ENCODE results near the gene KCNE1. TPM values are rescaled to one million over a fixed set of nuclear protein-coding genes. Genes with fewer than 3 reads are reported as not detected.

KCNE1 gene
- total RNA-seq, 1 donor from 2014 or later = 0.52 TPM

- no peaks in the 10 kb centered on the region for H3K27me3 ChIP-seq (ENCODE audit: control insufficient read depth in 3 of 3, insufficient read depth in 3 of 3, low read length in 3 of 3)
- no peak overlapping the region for H3K27ac ChIP-seq (ENCODE audit: low read depth, low read length)
- no peak overlapping the region for H3K4me3 ChIP-seq (ENCODE audit: low read length in 3 of 3)
- H3K4me1 ChIP-seq (ENCODE audit: control insufficient read depth in 3 of 3, insufficient read depth in 3 of 3, low read length in 3 of 3) = peaks cover 5 to 6% (median 6%) of the 10 kb centered on the region in 3 donors
- H3K9me3 ChIP-seq (ENCODE audit: control insufficient read depth in 3 of 3, low read length in 3 of 3) = no peaks in the 10 kb centered on the region
- H3K9ac ChIP-seq (ENCODE audit: low read depth in 1 of 3, low read length in 3 of 3) = peak overlapping the region in 1 of 3 donors; percentile 25
- H3K36me3 ChIP-seq (ENCODE audit: control insufficient read depth in 3 of 3, insufficient read depth in 3 of 3, low read length in 3 of 3) = peaks cover 25 to 29% (median 26%) of the 10 kb centered on the region in 3 donors
These were observed 5.7 kb upstream of the KCNE1 start for GRCh38 chr21:34517491-34518245.

- peaks cover 25 to 28% (median 26%) of the 10 kb centered on the region in 3 donors for H3K36me3 ChIP-seq (ENCODE audit: control insufficient read depth in 3 of 3, insufficient read depth in 3 of 3, low read length in 3 of 3)
- H3K4me1 ChIP-seq (ENCODE audit: control insufficient read depth in 3 of 3, insufficient read depth in 3 of 3, low read length in 3 of 3) = peaks cover 2 to 6% (median 3%) of the 10 kb centered on the region in 3 donors
These were observed 5.0 kb upstream of the KCNE1 start for GRCh38 chr21:34517039-34517438.

GRCh38 chr21:34514576-34515115, 2.6 kb upstream of the KCNE1 start:
- Histone ChIP-seq H3K36me3 (ENCODE audit: control insufficient read depth in 3 of 3, insufficient read depth in 3 of 3, low read length in 3 of 3) (peaks cover 9 to 13% (median 12%) of the 10 kb centered on the region in 3 donors), H3K4me1 (ENCODE audit: control insufficient read depth in 3 of 3, insufficient read depth in 3 of 3, low read length in 3 of 3) (peaks cover 0 to 10% (median 0%) of the 10 kb centered on the region in 3 donors), H3K4me3 (ENCODE audit: low read length in 3 of 3) (no peak overlapping the region), H3K9me3 (ENCODE audit: control insufficient read depth in 3 of 3, low read length in 3 of 3) (no peaks in the 10 kb centered on the region), H3K27ac (ENCODE audit: low read depth, low read length) (no peak overlapping the region), H3K9ac (ENCODE audit: low read depth in 1 of 3, low read length in 3 of 3) (no peak overlapping the region), H3K27me3 (ENCODE audit: control insufficient read depth in 3 of 3, insufficient read depth in 3 of 3, low read length in 3 of 3) (no peaks in the 10 kb centered on the region)

More at GRCh38 chr21:34517039-34517438, 5.0 kb upstream of the KCNE1 start:
- no peak overlapping the region for H3K4me3 ChIP-seq (ENCODE audit: low read length in 3 of 3)
- no peak overlapping the region for H3K9ac ChIP-seq (ENCODE audit: low read depth in 1 of 3, low read length in 3 of 3)
- H3K27me3 ChIP-seq (ENCODE audit: control insufficient read depth in 3 of 3, insufficient read depth in 3 of 3, low read length in 3 of 3) = no peaks in the 10 kb centered on the region
- no peak overlapping the region for H3K27ac ChIP-seq (ENCODE audit: low read depth, low read length)
- no peaks in the 10 kb centered on the region for H3K9me3 ChIP-seq (ENCODE audit: control insufficient read depth in 3 of 3, low read length in 3 of 3)

GRCh38 chr21:34513129-34513675, 1.2 kb upstream of the KCNE1 start:
- Histone ChIP-seq H3K9me3 (ENCODE audit: control insufficient read depth in 3 of 3, low read length in 3 of 3) (no peaks in the 10 kb centered on the region), H3K36me3 (ENCODE audit: control insufficient read depth in 3 of 3, insufficient read depth in 3 of 3, low read length in 3 of 3) (peaks cover 7 to 13% (median 9%) of the 10 kb centered on the region in 3 donors), H3K9ac (ENCODE audit: low read depth in 1 of 3, low read length in 3 of 3) (no peak overlapping the region), H3K4me3 (ENCODE audit: low read length in 3 of 3) (no peak overlapping the region), H3K4me1 (ENCODE audit: control insufficient read depth in 3 of 3, insufficient read depth in 3 of 3, low read length in 3 of 3) (peaks cover 0 to 10% (median 0%) of the 10 kb centered on the region in 3 donors), H3K27me3 (ENCODE audit: control insufficient read depth in 3 of 3, insufficient read depth in 3 of 3, low read length in 3 of 3) (no peaks in the 10 kb centered on the region), H3K27ac (ENCODE audit: low read depth, low read length) (no peak overlapping the region)

- Histone ChIP-seq H3K4me3 (ENCODE audit: low read length in 3 of 3) (no peak overlapping the region), H3K4me1 (ENCODE audit: control insufficient read depth in 3 of 3, insufficient read depth in 3 of 3, low read length in 3 of 3) (peaks cover 0 to 7% (median 0%) of the 10 kb centered on the region in 3 donors), H3K36me3 (ENCODE audit: control insufficient read depth in 3 of 3, insufficient read depth in 3 of 3, low read length in 3 of 3) (peaks cover 0 to 4% (median 0%) of the 10 kb centered on the region in 3 donors), H3K9ac (ENCODE audit: low read depth in 1 of 3, low read length in 3 of 3) (no peak overlapping the region), H3K27ac (ENCODE audit: low read depth, low read length) (no peak overlapping the region), H3K9me3 (ENCODE audit: control insufficient read depth in 3 of 3, low read length in 3 of 3) (no peaks in the 10 kb centered on the region), H3K27me3 (ENCODE audit: control insufficient read depth in 3 of 3, insufficient read depth in 3 of 3, low read length in 3 of 3) (no peaks in the 10 kb centered on the region)
These were observed 829 bp downstream of the KCNE1 start for GRCh38 chr21:34511181-34511580.

GRCh38 chr21:34510148-34511142, 1.6 kb downstream of the KCNE1 start:
- Histone ChIP-seq H3K9me3 (ENCODE audit: control insufficient read depth in 3 of 3, low read length in 3 of 3) (no peaks in the 10 kb centered on the region), H3K9ac (ENCODE audit: low read depth in 1 of 3, low read length in 3 of 3) (no peak overlapping the region), H3K27ac (ENCODE audit: low read depth, low read length) (no peak overlapping the region), H3K27me3 (ENCODE audit: control insufficient read depth in 3 of 3, insufficient read depth in 3 of 3, low read length in 3 of 3) (no peaks in the 10 kb centered on the region), H3K36me3 (ENCODE audit: control insufficient read depth in 3 of 3, insufficient read depth in 3 of 3, low read length in 3 of 3) (no peaks in the 10 kb centered on the region), H3K4me3 (ENCODE audit: low read length in 3 of 3) (no peak overlapping the region), H3K4me1 (ENCODE audit: control insufficient read depth in 3 of 3, insufficient read depth in 3 of 3, low read length in 3 of 3) (peaks cover 0 to 7% (median 0%) of the 10 kb centered on the region in 3 donors)

- Histone ChIP-seq H3K36me3 (ENCODE audit: control insufficient read depth in 3 of 3, insufficient read depth in 3 of 3, low read length in 3 of 3) (no peaks in the 10 kb centered on the region), H3K4me1 (ENCODE audit: control insufficient read depth in 3 of 3, insufficient read depth in 3 of 3, low read length in 3 of 3) (peaks cover 0 to 7% (median 0%) of the 10 kb centered on the region in 3 donors), H3K27me3 (ENCODE audit: control insufficient read depth in 3 of 3, insufficient read depth in 3 of 3, low read length in 3 of 3) (no peaks in the 10 kb centered on the region), H3K9me3 (ENCODE audit: control insufficient read depth in 3 of 3, low read length in 3 of 3) (no peaks in the 10 kb centered on the region), H3K27ac (ENCODE audit: low read depth, low read length) (no peak overlapping the region), H3K4me3 (ENCODE audit: low read length in 3 of 3) (no peak overlapping the region), H3K9ac (ENCODE audit: low read depth in 1 of 3, low read length in 3 of 3) (no peak overlapping the region)
These were observed 2.9 kb downstream of the KCNE1 start for GRCh38 chr21:34509151-34509550.

GRCh38 chr21:34504595-34504994, 7.4 kb downstream of the KCNE1 start:
- Histone ChIP-seq H3K4me1 (ENCODE audit: control insufficient read depth in 3 of 3, insufficient read depth in 3 of 3, low read length in 3 of 3) (no peaks in the 10 kb centered on the region), H3K9me3 (ENCODE audit: control insufficient read depth in 3 of 3, low read length in 3 of 3) (no peaks in the 10 kb centered on the region), H3K27me3 (ENCODE audit: control insufficient read depth in 3 of 3, insufficient read depth in 3 of 3, low read length in 3 of 3) (no peaks in the 10 kb centered on the region), H3K27ac (ENCODE audit: low read depth, low read length) (no peak overlapping the region), H3K4me3 (ENCODE audit: low read length in 3 of 3) (no peak overlapping the region), H3K36me3 (ENCODE audit: control insufficient read depth in 3 of 3, insufficient read depth in 3 of 3, low read length in 3 of 3) (no peaks in the 10 kb centered on the region), H3K9ac (ENCODE audit: low read depth in 1 of 3, low read length in 3 of 3) (no peak overlapping the region)

- Histone ChIP-seq H3K9me3 (ENCODE audit: control insufficient read depth in 3 of 3, low read length in 3 of 3) (peaks cover 0 to 3% (median 0%) of the 10 kb centered on the region in 3 donors), H3K27ac (ENCODE audit: low read depth, low read length) (no peak overlapping the region), H3K4me1 (ENCODE audit: control insufficient read depth in 3 of 3, insufficient read depth in 3 of 3, low read length in 3 of 3) (no peaks in the 10 kb centered on the region), H3K9ac (ENCODE audit: low read depth in 1 of 3, low read length in 3 of 3) (no peak overlapping the region), H3K4me3 (ENCODE audit: low read length in 3 of 3) (no peak overlapping the region), H3K36me3 (ENCODE audit: control insufficient read depth in 3 of 3, insufficient read depth in 3 of 3, low read length in 3 of 3) (no peaks in the 10 kb centered on the region), H3K27me3 (ENCODE audit: control insufficient read depth in 3 of 3, insufficient read depth in 3 of 3, low read length in 3 of 3) (no peaks in the 10 kb centered on the region)
These were observed 9.4 kb downstream of the KCNE1 start for GRCh38 chr21:34502480-34503106.

Data from skeletal muscle tissue (tissue), 4 donors.